K562 (cell line): Measurements from ENCODE around the gene APOBEC3C. TPM values are rescaled to one million over a fixed set of nuclear protein-coding genes. Genes with fewer than 3 reads are reported as not detected.
A peak's percentile ranks its signal among the peaks of the same experiment; 100 is the strongest.

Source experiments
- CEBPB ChIP-seq: fragments of 450-650 bp; IDR thresholded peaks from 2 replicates; pipeline ENCODE4 v1.6.1; 2016; ENCODE audit warnings: missing genetic modification characterization, missing compliant biosample characterization
- DNMT1 ChIP-seq: fragments of 450-650 bp; IDR thresholded peaks from 2 replicates; pipeline ENCODE4 v1.6.1; 2016; ENCODE audit warnings: antibody characterized with exemption, mild to moderate bottlenecking
- ELF4 ChIP-seq: fragments of 450-650 bp; formaldehyde crosslinking; IDR thresholded peaks from 2 replicates; pipeline ENCODE4 v1.4.0; 2022; ENCODE audit warnings: missing genetic modification characterization
- ESRRA ChIP-seq: fragments of 450-650 bp; IDR thresholded peaks from 2 replicates; pipeline ENCODE4 v1.6.1; 2014; ENCODE audit warnings: low read depth, mild to moderate bottlenecking, moderate library complexity, borderline replicate concordance
- GTF2A2 ChIP-seq: IDR thresholded peaks from 2 replicates; pipeline ENCODE4 v1.6.1; 2016; ENCODE audit warnings: mild to moderate bottlenecking, missing genetic modification characterization, missing compliant biosample characterization
- KDM1A ChIP-seq, 2 experiments: fragments of 450-650 bp; IDR thresholded peaks; 2 replicates each; pipeline ENCODE4 v1.6.1; 2016; ENCODE audit warnings: mild to moderate bottlenecking in 2 of 2
- MAFF ChIP-seq: IDR thresholded peaks from 2 replicates; pipeline ENCODE4 v1.6.1; 2012; ENCODE audit warnings: low read length, improper control_type of control experiment
- NR2C1 ChIP-seq, 2 experiments: fragments of 450-650 bp; IDR thresholded peaks; 2 replicates each; pipeline ENCODE4 v1.6.1; 2017; ENCODE audit warnings: mild to moderate bottlenecking in 2 of 2, antibody characterized with exemption in 1 of 2, inconsistent platforms in 1 of 2, missing compliant biosample characterization in 1 of 2, missing genetic modification characterization in 1 of 2
- NR3C1 ChIP-seq: sonication (generic); formaldehyde crosslinking; IDR thresholded peaks from 2 replicates; pipeline ENCODE4 v1.8.1; 2022; ENCODE audit warnings: missing genetic modification reagents
- NR4A1 ChIP-seq, 2 experiments: fragments of 250-450 bp in 1 of 2; fragments of 450-650 bp in 1 of 2; sonication (Bioruptor Pico) in 1 of 2; IDR thresholded peaks; 2 replicates each; pipeline versions ENCODE4 v1.4.0 to v1.6.1; 2016 to 2020; ENCODE audit warnings: mild to moderate bottlenecking in 2 of 2, missing compliant biosample characterization in 1 of 2, missing genetic modification characterization in 1 of 2, moderate library complexity in 1 of 2
- PRDM10 ChIP-seq: fragments of 450-650 bp; IDR thresholded peaks from 2 replicates; pipeline ENCODE4 v1.6.1; 2018; ENCODE audit not compliant: partially characterized antibody
- PURB ChIP-seq: sonication (generic); formaldehyde crosslinking; IDR thresholded peaks from 2 replicates; pipeline ENCODE4 v1.9.0; 2021; ENCODE audit warnings: low read depth, mild to moderate bottlenecking, missing genetic modification reagents
- RAD51 ChIP-seq: fragments of 450-650 bp; IDR thresholded peaks from 2 replicates; pipeline ENCODE4 v1.7.1; 2016; ENCODE audit warnings: low read depth, mild to moderate bottlenecking, borderline replicate concordance
- RREB1 ChIP-seq: fragments of 250-450 bp; sonication (Bioruptor Pico); IDR thresholded peaks from 2 replicates; pipeline ENCODE4 v1.4.0; 2020
- TBP ChIP-seq: optimal IDR thresholded peaks from 2 replicates; pipeline ENCODE3; 2011; ENCODE audit warnings: low read depth, low read length, improper control_type of control experiment
- TRIM28 ChIP-seq: fragments of 450-650 bp; IDR thresholded peaks from 2 replicates; pipeline ENCODE4 v1.6.1; 2017
- ZBED1 ChIP-seq: IDR thresholded peaks from 2 replicates; pipeline ENCODE4 v1.6.1; 2014
- ZC3H11A ChIP-seq: IDR thresholded peaks from 2 replicates; pipeline ENCODE4 v1.6.1; 2012; ENCODE audit warnings: low read depth, low read length, improper control_type of control experiment
- ZNF444 ChIP-seq: fragments of 250-450 bp; sonication (Bioruptor Pico); IDR thresholded peaks from 2 replicates; pipeline ENCODE4 v1.4.0; 2020; ENCODE audit warnings: mild to moderate bottlenecking, moderate library complexity
- ZNF584 ChIP-seq: fragments of 200-800 bp; sonication (Bioruptor generic); IDR thresholded peaks from 2 replicates; pipeline ENCODE4 v1.6.1; 2016; ENCODE audit warnings: low read depth, mild to moderate bottlenecking, missing genetic modification characterization, missing compliant biosample characterization
- polyA plus RNA-seq, 8 experiments: library from polyadenylated mRNA; depleted of rRNA in 4 of 8; stranded (reverse) in 5 of 8; unstranded in 3 of 8; fragments of >200 nt; fragmentation: Nextera tagmentation in 2 of 8; fragmentation: Illumina TruSeq in 1 of 8; extraction: Ambion mirVana in 2 of 8; extraction: Trizol in 1 of 8; gene quantifications; 2 replicates each; pipeline versions ENCODE4 v1.2.1 to v1.2.3, GENCODE V29; 2011 to 2014; ENCODE audit warnings: inconsistent platforms in 1 of 8, missing spikeins in 1 of 8
- total RNA-seq, 7 experiments: library from RNA; depleted of rRNA in 6 of 7; stranded (reverse); fragments of >200 nt in 6 of 7; fragmentation: Illumina TruSeq in 2 of 7; extraction: Trizol in 2 of 7; gene quantifications; 2 replicates each; pipeline versions ENCODE4 v1.2.1 to v1.2.3, GENCODE V29; 2011 to 2021; ENCODE audit warnings: low replicate concordance in 1 of 7

Gene APOBEC3C
- total and polyA plus RNA-seq, 9 of the 15 experiments (the other 6 are each of a cell fraction or from before 2014, with no cell fraction given): 12.4 to 285 (median 55.5) TPM

GRCh38 chr22:39012533-39013511 is 1.2 kb upstream of the APOBEC3C start (continued):
- TF ChIP-seq PRDM10 (no peak), DNMT1 (no peak), NR3C1 (no peak), TBP (no peak), RREB1 (no peak), ZNF584 (no peak), ESRRA (no peak), CEBPB (tag) (no peak), KDM1A (IDR thresholded peaks at IDR 0.05) (no peak), ZBED1 (no peak), NR4A1 (CRISPR knock-in tag; IDR thresholded peaks at IDR 0.05) (no peak), NR4A1 (tag; IDR thresholded peaks at IDR 0.05) (no peak), MAFF (no peak), GTF2A2 (no peak), NR2C1 (IDR thresholded peaks at IDR 0.05) (0 out of 2 replicates have a peak, but pooled peaks have one; percentile 15), NR2C1 (tag; IDR thresholded peaks at IDR 0.05) (no peak; the same call in 1 of the 2 replicates), TRIM28 (no peak), RAD51 (peak; percentile 98), ZNF444 (CRISPR knock-in tag) (no peak), ELF4 (CRISPR knock-in tag) (no peak), PURB (no peak), ZC3H11A (no peak)
